GM06990 (cell line): ENCODE results near the gene VDR.
A peak's percentile ranks its signal among the peaks of the same experiment; 100 is the strongest.
"Not testable (repeated sequence)": the region's sequence is repeated elsewhere in the genome, so short reads cannot be mapped to it uniquely, and the experiment has no call there.

Source experiments
- DNase-seq: peaks from one replicate; pipeline ENCODE4 v3.0.0-alpha.2; 2011; ENCODE audit not compliant: insufficient read length; ENCODE audit errors: extremely low read depth
- H3K27me3 ChIP-seq: replicated peaks from 2 replicates; pipeline ENCODE4 v1.6.0; 2011; ENCODE audit warnings: low read length; ENCODE audit not compliant: control insufficient read depth, insufficient read depth
- H3K36me3 ChIP-seq: 2 replicates; pipeline ENCODE4 v1.5.1; 2011; ENCODE audit warnings: low read length; ENCODE audit not compliant: control insufficient read depth, insufficient read depth
- H3K4me3 ChIP-seq: replicated peaks from 2 replicates; pipeline ENCODE4 v1.5.1; 2011; ENCODE audit warnings: low read depth, mild to moderate bottlenecking, control low read depth, low read length
- CTCF ChIP-seq: IDR thresholded peaks from 2 replicates; pipeline ENCODE4 v1.5.1; 2011; ENCODE audit warnings: low read length, control low read depth, mild to moderate bottlenecking, inconsistent platforms; ENCODE audit not compliant: insufficient read depth, poor library complexity, severe bottlenecking

The VDR gene

GRCh38 chr12:47818007-47818376, 86.8 kb downstream of the VDR start:
- Histone ChIP-seq H3K27me3 (no peaks in the 10 kb centered on the region), H3K36me3 (no peaks in the 10 kb centered on the region), H3K4me3 (peak overlapping the region; percentile 74)
- TF ChIP-seq CTCF, result no peak
- no peak for DNase-seq

GRCh38 chr12:47817272-47818006, 87.4 kb downstream of the VDR start:
- no peak for DNase-seq
- no peaks in the 10 kb centered on the region for H3K27me3 ChIP-seq
- peak; percentile 41 for TF ChIP-seq CTCF
- peak overlapping the region; percentile 31 for H3K4me3 ChIP-seq
- no peaks in the 10 kb centered on the region for H3K36me3 ChIP-seq

- no peaks in the 10 kb centered on the region for H3K36me3 ChIP-seq
- H3K27me3 ChIP-seq, result no peaks in the 10 kb centered on the region
- DNase-seq, result no peak
- H3K4me3 ChIP-seq, result peak overlapping the region; percentile 31
- TF ChIP-seq CTCF, result no peak
Measured at GRCh38 chr12:47816403-47817271, 88.2 kb downstream of the VDR start.

GRCh38 chr12:47815447-47815846, 89.3 kb downstream of the VDR start:
- DNase-seq, H3K27me3 ChIP-seq, H3K36me3 ChIP-seq, H3K4me3 ChIP-seq: not testable (repeated sequence)

- no peak for DNase-seq
- no peak for TF ChIP-seq CTCF
- Histone ChIP-seq H3K4me3 (no peak overlapping the region), H3K36me3 (no peaks in the 10 kb centered on the region), H3K27me3 (no peaks in the 10 kb centered on the region)
Measured at GRCh38 chr12:47814539-47815170, 90.1 kb downstream of the VDR start.
